Thyroid gland (tissue), 4 donors: ENCODE results near the gene SH3GLB1. TPM values are rescaled to one million over a fixed set of nuclear protein-coding genes. Genes with fewer than 3 reads are reported as not detected.
"Not testable (repeated sequence)": the region's sequence is repeated elsewhere in the genome, so short reads cannot be mapped to it uniquely, and the experiment has no call there.

Experiments used
- DNase-seq, 2 donors: peaks; one replicate each; pipeline ENCODE4 v3.0.0-alpha.2; 2019
- H3K27ac ChIP-seq, 3 donors: fragments of 200-600 bp; sonication (generic); 1 replicate in 2 of 3; 2 replicates in 1 of 3; pipeline ENCODE4 v1.5.1; 2016 to 2019; ENCODE audit warnings: mild to moderate bottlenecking in 1 of 3, moderate library complexity in 1 of 3
- H3K27me3 ChIP-seq: fragments of 200-600 bp; sonication (generic); one replicate; pipeline ENCODE4 v1.5.1; 2019
- H3K36me3 ChIP-seq, 2 donors: fragments of 200-600 bp; sonication (generic); one replicate each; pipeline ENCODE4 v1.5.1; 2016 to 2019
- H3K4me1 ChIP-seq, 2 donors: fragments of 200-600 bp; sonication (generic); one replicate each; pipeline ENCODE4 v1.5.1; 2017 to 2019
- H3K4me3 ChIP-seq, 3 donors: fragments of 200-600 bp; sonication (generic); replicated peaks in 1 of 3; 1 replicate in 2 of 3; 2 replicates in 1 of 3; pipeline ENCODE4 v1.5.1; 2016; ENCODE audit warnings: mild to moderate bottlenecking in 1 of 3
- H3K9me3 ChIP-seq: fragments of 200-600 bp; sonication (generic); one replicate; pipeline ENCODE4 v1.5.1; 2017
- CTCF ChIP-seq, 6 experiments: fragments of 200-600 bp in 3 of 6; fragments of 450-650 bp in 3 of 6; sonication (generic) in 3 of 6; IDR thresholded peaks; one replicate each; pipeline ENCODE4 v1.5.1; 2016 to 2019; ENCODE audit warnings: antibody characterized with exemption in 6 of 6, mild to moderate bottlenecking in 2 of 6, inconsistent platforms in 1 of 6, moderate library complexity in 1 of 6
- POLR2A ChIP-seq, 2 donors: fragments of 450-650 bp; IDR thresholded peaks; one replicate each; pipeline ENCODE4 v1.6.1; 2017; ENCODE audit warnings: antibody characterized with exemption in 2 of 2, mild to moderate bottlenecking in 2 of 2, moderate library complexity in 1 of 2
- WGBS, 2 donors: methylation state at CpG; one replicate each; pipeline ENCODE4 v1.1.5; 2017; 5-methylcytosine and 5-hydroxymethylcytosine counted together
- intact Hi-C: fragments of 100-400 bp; cut with DNase I; formaldehyde crosslinking; loops from one replicate; pipeline ENCODE4 v1.15.1; 2023
- total RNA-seq, 4 donors: library from RNA; depleted of rRNA; stranded (reverse); fragments of >200 nt; gene quantifications; one replicate each; pipeline ENCODE4 v1.2.3, GENCODE V29; 2016

SH3GLB1 gene
- total RNA-seq: 10 to 100 TPM; 45.1 to 75.6 (median 58.1) TPM

DNA sequence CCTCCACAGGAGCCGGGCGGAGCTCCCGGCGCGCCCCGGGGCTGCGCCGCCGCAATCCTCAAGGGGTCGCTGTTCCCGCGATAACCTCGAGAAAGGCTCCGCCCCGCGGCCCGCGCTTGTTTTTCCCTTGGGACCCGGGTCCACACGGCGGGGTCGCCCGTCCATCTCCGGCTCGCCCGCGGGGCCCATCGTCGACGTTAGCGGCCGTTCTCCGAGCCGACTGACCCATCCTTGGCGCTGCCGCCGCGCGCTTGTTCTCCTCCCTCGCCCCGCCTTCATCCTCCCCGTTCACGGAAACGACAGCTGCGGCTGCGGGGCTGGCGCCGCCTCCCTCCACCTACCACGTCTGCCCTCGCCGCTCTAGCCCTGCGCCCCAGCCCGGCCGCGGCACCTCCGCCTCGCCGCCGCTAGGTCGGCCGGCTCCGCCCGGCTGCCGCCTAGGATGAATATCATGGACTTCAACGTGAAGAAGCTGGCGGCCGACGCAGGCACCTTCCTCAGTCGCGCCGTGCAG is at the start of gene SH3GLB1:
TSS of gene SH3GLB1 (plus strand) at position 119 of the 514 bp plus-strand sequence. CDS start at position 443, 324 bp downstream.
- no peaks in the 10 kb centered on the region for H3K27me3 ChIP-seq
- intact Hi-C loops: no loop called here
- no peaks in the 10 kb centered on the region for H3K9me3 ChIP-seq
- H3K4me3 ChIP-seq: peak within 1 kb of the TSS; percentile 81 to 92 (median 82)
- peak; percentile 15 to 84 for TF ChIP-seq POLR2A (IDR thresholded peaks at IDR 0.05)
- TF ChIP-seq CTCF (IDR thresholded peaks at IDR 0.05): peak; percentile 55 to 95 (median 88)
- H3K4me1 ChIP-seq: peaks cover 13 to 14% of the 10 kb centered on the region in 2 donors
- DNase-seq: peak; percentile 87 to 92
- no peaks in the 10 kb centered on the region for H3K36me3 ChIP-seq
- H3K27ac ChIP-seq: peak within 1 kb of the TSS; percentile 96 to 98 (median 98)
- WGBS, 2 donors: 0% methylated on average over 12 to 40 of the region's 71 CpGs

GRCh38 chr1:86658381-86658780 is 46.0 kb upstream of the SH3GLB1 start:
- H3K27me3 ChIP-seq, H3K4me3 ChIP-seq, DNase-seq, H3K4me1 ChIP-seq, H3K9me3 ChIP-seq, intact Hi-C loops, H3K27ac ChIP-seq, H3K36me3 ChIP-seq: not testable (repeated sequence)
- 44 to 55% methylated on average over 7 of the region's 7 CpGs for WGBS, 2 donors

GRCh38 chr1:86666368-86666767 is 38.0 kb upstream of the SH3GLB1 start:
- intact Hi-C loops: no loop called here

DNA sequence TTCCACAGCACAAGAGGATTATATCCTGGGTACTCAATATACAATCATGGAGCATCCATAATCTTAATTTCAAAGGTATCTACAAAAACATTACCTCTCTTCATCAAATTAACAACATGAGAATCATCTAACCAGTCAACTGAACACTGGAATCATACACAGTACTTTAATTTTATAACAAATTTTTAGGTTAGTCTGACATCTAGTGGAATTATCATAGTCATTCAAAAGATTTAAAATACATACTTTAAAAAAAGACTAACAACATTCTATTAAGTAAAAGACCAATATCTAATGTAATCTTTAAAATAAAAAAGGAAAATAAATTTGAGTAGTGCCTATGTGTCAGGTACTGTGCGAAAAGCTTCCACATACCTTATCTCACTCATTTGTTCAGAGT is 16.8 kb upstream of the SH3GLB1 start:
- no peak for TF ChIP-seq POLR2A (IDR thresholded peaks at IDR 0.05)
- TF ChIP-seq CTCF (IDR thresholded peaks at IDR 0.05): no peak
- H3K9me3 ChIP-seq: no peaks in the 10 kb centered on the region
- H3K27me3 ChIP-seq: no peaks in the 10 kb centered on the region
- DNase-seq: no peak
- no peak overlapping the region for H3K4me3 ChIP-seq
- no peak overlapping the region for H3K27ac ChIP-seq
- intact Hi-C loops: no loop called here
- H3K36me3 ChIP-seq: no peaks in the 10 kb centered on the region
- WGBS, 2 donors: 94 to 96% methylated on average over 1 of the region's 1 CpG
- no peaks in the 10 kb centered on the region for H3K4me1 ChIP-seq

More at GRCh38 chr1:86666368-86666767, 38.0 kb upstream of the SH3GLB1 start:
- H3K4me1 ChIP-seq: no peaks in the 10 kb centered on the region
- H3K4me3 ChIP-seq: no peak overlapping the region
- H3K36me3 ChIP-seq: no peaks in the 10 kb centered on the region
- TF ChIP-seq CTCF (IDR thresholded peaks at IDR 0.05): no peak
- no peak for TF ChIP-seq POLR2A (IDR thresholded peaks at IDR 0.05)
- H3K27me3 ChIP-seq: no peaks in the 10 kb centered on the region
- DNase-seq: no peak
- no peaks in the 10 kb centered on the region for H3K9me3 ChIP-seq
- no peak overlapping the region for H3K27ac ChIP-seq
- 88 to 92% methylated on average over 4 of the region's 4 CpGs for WGBS, 2 donors

GRCh38 chr1:86692641-86693040 is 11.7 kb upstream of the SH3GLB1 start:
- Histone ChIP-seq H3K27ac (no peak overlapping the region), H3K9me3 (no peaks in the 10 kb centered on the region), H3K4me1 (no peaks in the 10 kb centered on the region), H3K27me3 (no peaks in the 10 kb centered on the region), H3K4me3 (no peak overlapping the region), H3K36me3 (no peaks in the 10 kb centered on the region)
- 65 to 82% methylated on average over 6 of the region's 6 CpGs for WGBS, 2 donors
- no peak for DNase-seq
- intact Hi-C loops: no loop called here
- TF ChIP-seq CTCF (IDR thresholded peaks at IDR 0.05): no peak
- TF ChIP-seq POLR2A (IDR thresholded peaks at IDR 0.05): no peak
